Left lobe of liver (tissue), 2 donors: ENCODE results near the gene KLRC4. TPM values are rescaled to one million over a fixed set of nuclear protein-coding genes. Genes with fewer than 3 reads are reported as not detected.
"Not testable (repeated sequence)": the region's sequence is repeated elsewhere in the genome, so short reads cannot be mapped to it uniquely, and the experiment has no call there.

Experiments
- ATAC-seq: fragments of 200-7000 bp; cut with Tn5 transposase; one replicate; pipeline ENCODE4 v1.9.1; 2020; ENCODE audit warnings: mild to moderate bottlenecking, moderate library complexity
- DNase-seq: peaks from one replicate; pipeline ENCODE4 v3.0.0-alpha.2; 2020; ENCODE audit warnings: low spot score
- total RNA-seq: library from RNA; stranded (reverse); gene quantifications from one replicate; pipeline ENCODE4 v1.2.1, GENCODE V29; 2021
- donor health status: DM: no; HTN: no; CAD: no; lungs with moderate emphysema.
- donor health status: DM: no; HTN: yes; CAD: no.

The KLRC4 gene
- total RNA-seq, 1 donor from 2014 or later: not detected

DNA sequence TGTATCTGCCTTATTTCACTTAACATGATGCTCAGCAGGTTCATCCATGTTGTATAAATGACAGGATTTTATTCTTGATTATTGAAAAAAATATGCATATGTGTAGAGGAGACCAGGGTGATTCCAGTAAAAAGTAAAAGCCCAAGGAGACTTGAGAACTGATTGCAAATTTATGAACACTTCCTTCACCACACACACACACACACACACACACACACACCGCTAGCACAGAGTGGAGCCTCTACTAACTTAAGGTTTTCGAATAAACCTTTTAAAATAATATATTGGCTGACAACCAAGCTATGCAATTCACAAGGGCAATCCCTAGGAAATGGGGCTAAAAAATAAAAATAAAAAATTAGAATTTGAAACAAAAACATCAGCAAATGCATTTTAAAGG is 11.4 kb downstream of the KLRC4 start:
- no peak for DNase-seq
- ATAC-seq: no peak

DNA sequence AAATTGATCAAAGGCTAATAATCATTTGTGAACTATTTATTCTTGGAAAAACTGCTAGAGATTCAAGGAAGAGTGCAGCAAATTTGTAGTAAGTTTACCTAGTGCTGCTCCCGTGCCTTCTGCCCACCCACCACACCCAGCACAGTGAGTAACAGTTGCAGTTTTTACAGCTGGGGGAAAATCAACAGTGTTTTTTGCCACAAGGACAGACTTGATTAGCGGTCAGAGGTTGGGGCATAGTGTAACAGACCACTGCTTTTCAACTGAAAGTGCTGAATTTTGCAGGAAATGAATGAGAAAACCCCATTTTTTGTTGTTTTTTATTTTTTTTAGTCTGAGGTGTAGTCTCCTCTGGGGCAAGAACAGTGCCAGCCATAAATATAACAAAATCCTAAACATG is 12.3 kb downstream of the KLRC4 start:
- DNase-seq (no peak), ATAC-seq (no peak)

GRCh38 chr12:10396176-10396575 is 13.4 kb downstream of the KLRC4 start:
- DNase-seq, ATAC-seq: not testable (repeated sequence)

DNA sequence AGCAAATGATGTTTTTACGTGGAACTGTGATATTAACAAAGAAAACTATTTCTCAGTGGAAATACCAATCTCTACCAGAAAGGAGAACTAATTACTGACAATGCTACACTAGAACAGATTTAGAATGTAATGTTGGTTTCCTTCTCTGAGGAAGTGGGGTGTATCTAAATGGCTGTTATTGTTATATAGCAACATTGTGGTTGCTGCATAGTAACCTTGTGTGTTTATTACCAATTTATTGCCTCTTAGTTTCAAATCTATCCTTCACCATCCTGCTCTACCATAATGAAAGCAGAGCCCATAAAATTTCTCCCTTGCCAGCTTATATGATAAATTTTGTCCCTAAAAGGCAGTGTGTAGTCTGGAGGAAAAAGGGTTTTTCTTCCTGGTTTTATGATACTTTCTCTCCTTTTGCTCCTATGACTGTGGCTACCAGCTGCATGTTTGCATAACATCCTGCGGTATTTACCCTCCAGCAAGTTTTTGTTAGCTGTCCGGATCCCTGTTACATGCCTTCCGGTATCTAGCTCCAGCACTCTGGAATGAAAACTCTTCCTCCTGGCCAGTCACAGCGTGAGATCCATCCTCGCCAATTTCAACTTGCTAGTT is 14.1 kb downstream of the KLRC4 start:
- no peak for DNase-seq
- peak; percentile 73 for ATAC-seq

- not testable (repeated sequence) for DNase-seq, ATAC-seq
Observed at GRCh38 chr12:10394531-10395152, 14.9 kb downstream of the KLRC4 start.

DNA sequence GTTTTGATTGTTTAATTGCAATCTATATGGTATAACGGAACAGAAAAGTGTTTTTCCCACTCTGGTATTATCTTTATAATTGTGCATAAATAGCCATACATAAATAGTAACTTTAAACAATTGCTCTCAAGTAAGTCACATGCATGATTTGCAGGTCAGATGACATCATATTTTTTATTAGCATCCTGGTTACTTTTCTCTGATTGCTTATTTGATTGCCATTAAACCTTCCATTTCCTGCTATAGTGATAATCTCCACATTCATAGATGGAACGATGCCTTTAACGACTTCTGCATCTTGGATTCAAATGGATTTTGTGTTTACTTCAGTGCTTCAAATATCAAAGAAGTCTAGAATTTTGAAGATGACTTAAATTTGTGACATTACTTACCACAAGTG is 16.3 kb downstream of the KLRC4 start:
- DNase-seq (no peak), ATAC-seq (no peak)

DNA sequence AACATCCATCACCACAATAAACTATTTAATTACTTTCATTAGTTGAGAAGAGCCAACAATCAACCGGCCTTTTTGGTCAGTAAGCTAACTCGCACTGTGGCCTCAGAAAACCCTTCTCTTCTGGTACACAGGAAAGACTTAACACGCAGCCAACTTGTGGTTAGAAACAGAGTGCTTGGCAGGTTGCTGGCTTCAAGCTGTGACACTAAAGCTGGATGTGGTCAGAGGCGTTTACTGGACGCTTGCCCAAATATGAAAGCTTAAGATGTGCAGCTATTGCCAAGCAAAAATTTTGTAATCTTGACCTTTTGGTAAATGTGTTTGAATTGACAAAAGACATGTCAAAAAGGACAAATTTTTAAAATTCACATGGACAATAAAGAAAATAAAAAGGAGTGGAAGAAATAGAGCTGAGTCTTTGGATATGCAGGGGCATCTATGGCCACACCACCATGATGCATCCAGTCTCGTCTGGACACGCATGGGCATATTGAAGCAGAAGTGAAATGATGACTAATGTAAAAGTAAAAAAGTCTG is 17.1 kb downstream of the KLRC4 start:
- ATAC-seq: no peak
- DNase-seq: no peak

DNA sequence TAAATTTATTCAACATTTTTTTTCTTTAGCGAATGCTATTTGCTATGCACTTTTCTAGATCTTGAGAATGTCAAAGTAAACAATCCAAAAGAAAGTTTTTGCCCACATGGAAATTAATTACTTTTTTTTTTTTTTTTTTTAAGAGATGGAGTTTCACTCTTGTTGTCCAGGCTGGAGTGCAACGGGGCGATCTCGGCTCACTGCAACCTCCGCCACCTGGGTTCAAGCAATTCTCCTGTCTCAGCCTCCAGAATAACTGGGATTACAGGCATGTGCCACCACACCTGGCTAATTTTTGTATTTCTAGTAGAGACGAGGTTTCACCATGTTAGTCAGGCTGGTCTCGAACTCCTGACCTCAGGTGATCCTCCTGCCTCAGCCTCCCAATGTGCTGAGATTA is 18.6 kb downstream of the KLRC4 start:
- ATAC-seq, DNase-seq: not testable (repeated sequence)

GRCh38 chr12:10389904-10390303 is 19.7 kb downstream of the KLRC4 start, which contains the start of gene KLRK1:
TSS of gene KLRK1 (minus strand) at chr12:10390041. CDS start at chr12:10388810, 1,231 bp downstream.
- ATAC-seq (no peak), DNase-seq (no peak)

DNA sequence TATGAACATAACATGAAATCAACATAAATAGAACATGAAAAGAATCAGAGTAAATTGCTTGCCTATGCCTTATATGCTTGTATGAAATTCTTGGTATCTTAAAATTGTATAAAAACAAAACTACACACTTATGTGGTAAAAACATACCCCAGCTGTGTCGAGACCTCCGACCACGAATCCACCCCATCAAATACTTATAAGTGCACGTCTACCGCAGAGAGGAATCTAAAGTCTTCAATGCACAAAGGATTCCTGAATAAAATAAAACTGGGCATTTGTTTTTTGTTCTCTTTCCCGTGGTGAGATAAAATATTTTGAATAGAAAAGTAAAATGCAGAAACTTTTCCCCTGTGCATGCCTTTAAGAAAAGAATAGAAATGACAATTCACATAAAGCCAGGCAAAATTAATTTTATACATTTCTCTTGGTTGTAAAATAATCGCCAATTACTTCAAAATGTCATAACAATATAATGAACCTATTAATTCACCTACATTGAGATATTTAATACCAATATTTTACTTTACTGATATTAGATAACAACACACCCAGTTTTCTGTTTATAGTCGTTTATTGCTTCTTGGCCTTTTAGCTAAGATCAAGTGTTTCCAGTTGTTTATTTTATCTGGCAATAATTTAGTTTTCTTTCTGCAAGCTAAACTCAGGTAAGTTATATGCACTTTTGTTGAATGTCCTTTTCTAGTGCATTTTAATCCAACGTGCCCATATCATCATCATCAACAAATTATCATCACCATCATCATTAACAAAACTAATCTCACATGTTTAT is 20.7 kb downstream of the KLRC4 start:
- DNase-seq: no peak
- no peak for ATAC-seq

GRCh38 chr12:10387498-10387897 is 22.1 kb downstream of the KLRC4 start:
- not testable (repeated sequence) for DNase-seq, ATAC-seq

GRCh38 chr12:10386857-10387256 is 22.7 kb downstream of the KLRC4 start:
- ATAC-seq (no peak), DNase-seq (no peak)

- ATAC-seq: no peak
- DNase-seq: no peak
Observed at GRCh38 chr12:10385166-10385613, 24.4 kb downstream of the KLRC4 start.

GRCh38 chr12:10384191-10384590 is 25.4 kb downstream of the KLRC4 start:
- DNase-seq (no peak), ATAC-seq (no peak)

DNA sequence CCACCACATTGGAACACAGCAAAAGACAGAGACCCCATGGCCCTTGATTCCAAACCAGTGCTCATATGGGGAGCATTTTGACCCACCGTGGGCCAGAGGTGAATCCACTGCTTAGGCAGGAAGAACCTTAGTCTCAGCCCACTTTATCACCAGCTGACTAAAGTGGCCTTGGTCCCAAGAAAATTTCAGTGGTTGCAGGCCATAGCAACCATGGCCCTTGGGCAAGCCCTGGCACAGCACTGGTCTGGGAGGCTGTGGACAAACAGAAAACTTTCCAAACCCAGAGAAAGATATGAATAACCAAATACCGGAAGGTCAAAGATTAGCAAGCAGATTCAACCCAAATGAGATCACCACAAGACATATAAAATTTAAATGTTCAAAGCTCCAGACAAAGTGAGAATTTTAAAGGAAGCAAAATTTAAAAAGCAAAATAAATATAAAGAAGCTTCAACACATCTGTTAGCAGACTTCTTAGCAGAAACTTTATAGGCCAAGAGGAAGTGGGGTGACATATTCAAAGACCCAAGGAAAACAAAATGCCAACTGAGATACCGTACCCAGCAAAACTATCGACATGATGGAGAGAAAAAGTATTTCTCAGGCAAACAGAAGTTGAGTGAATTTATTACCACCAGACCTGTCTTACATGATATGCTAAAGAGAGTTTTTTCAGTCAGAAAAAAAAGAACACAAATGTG is 27.5 kb downstream of the KLRC4 start:
- no peak for ATAC-seq

GRCh38 chr12:10378737-10379136 is 30.8 kb downstream of the KLRC4 start:
- ATAC-seq: not testable (repeated sequence)

More for the DNA sequence above, 27.5 kb downstream of the KLRC4 start:
- no peak for DNase-seq

GRCh38 chr12:10374624-10375018 is 34.9 kb downstream of the KLRC4 start:
- DNase-seq (no peak), ATAC-seq (no peak)

More at GRCh38 chr12:10378737-10379136, 30.8 kb downstream of the KLRC4 start:
- DNase-seq: not testable (repeated sequence)

DNA sequence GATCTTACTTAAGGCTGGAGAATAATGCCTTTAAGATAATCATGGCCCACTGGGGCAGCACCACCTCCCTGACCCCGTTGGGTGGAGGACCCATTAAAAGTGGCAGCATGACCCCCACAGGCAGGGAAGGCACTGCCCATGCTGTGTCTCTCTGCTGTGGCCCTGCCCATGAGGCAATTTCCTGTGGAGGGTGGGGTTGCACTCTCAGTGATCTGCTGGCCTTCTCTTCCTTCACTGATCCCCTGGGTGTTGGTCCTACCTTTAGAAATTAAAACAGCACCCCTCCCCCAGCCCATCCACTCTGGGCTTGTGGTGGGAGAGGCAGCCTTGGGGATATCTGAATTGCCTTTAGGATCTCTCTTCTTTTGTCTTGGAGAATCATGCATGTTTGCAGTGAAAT is 37.0 kb downstream of the KLRC4 start:
- ATAC-seq: no peak
- DNase-seq: no peak

- not testable (repeated sequence) for DNase-seq, ATAC-seq
Observed at GRCh38 chr12:10371893-10372535, 37.5 kb downstream of the KLRC4 start.
